ENCODE measurements around the gene FOXC1. TPM values are rescaled to one million over a fixed set of nuclear protein-coding genes. Genes with fewer than 3 reads are reported as not detected.

The FOXC1 gene
- total and polyA plus RNA-seq, 10 of the 15 experiments (the other 5 are each of a cell fraction or from before 2014, with no cell fraction given) = 0.13 to 1.5 (median 0.48) TPM; not detected in 2

DNA sequence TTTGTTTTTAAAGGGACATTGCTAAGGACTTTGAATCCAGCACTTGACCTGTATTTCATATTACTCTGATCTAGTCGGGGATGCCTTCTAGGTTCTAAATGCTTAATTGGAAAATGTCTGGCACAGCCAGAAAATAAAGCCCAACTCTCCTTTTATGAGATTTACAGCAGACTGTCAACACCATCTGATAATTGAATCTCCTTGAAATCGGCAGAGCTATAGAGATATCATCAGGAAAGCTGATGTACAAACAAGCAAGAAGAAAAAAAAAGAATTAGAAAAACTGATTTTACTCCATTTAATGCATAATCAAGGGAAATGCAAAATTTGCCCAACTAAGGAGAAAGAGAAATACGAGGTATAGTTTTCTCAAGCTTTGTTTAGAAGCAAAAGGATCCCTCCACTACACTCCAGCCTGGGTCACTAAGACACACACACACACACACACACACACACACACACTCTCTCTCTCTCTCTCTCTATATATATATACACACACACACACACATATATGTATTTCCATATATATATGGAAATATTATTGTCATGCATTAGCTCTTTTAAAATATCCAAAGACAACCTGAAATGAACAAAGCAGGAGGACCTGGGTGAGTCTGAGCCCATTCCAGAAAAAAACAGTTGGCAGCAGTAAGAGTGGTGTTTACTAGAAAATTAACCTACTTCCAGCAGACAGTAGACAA lies 9.5 kb upstream of the FOXC1 start (continued):
- TF ChIP-seq, protein P1, sequence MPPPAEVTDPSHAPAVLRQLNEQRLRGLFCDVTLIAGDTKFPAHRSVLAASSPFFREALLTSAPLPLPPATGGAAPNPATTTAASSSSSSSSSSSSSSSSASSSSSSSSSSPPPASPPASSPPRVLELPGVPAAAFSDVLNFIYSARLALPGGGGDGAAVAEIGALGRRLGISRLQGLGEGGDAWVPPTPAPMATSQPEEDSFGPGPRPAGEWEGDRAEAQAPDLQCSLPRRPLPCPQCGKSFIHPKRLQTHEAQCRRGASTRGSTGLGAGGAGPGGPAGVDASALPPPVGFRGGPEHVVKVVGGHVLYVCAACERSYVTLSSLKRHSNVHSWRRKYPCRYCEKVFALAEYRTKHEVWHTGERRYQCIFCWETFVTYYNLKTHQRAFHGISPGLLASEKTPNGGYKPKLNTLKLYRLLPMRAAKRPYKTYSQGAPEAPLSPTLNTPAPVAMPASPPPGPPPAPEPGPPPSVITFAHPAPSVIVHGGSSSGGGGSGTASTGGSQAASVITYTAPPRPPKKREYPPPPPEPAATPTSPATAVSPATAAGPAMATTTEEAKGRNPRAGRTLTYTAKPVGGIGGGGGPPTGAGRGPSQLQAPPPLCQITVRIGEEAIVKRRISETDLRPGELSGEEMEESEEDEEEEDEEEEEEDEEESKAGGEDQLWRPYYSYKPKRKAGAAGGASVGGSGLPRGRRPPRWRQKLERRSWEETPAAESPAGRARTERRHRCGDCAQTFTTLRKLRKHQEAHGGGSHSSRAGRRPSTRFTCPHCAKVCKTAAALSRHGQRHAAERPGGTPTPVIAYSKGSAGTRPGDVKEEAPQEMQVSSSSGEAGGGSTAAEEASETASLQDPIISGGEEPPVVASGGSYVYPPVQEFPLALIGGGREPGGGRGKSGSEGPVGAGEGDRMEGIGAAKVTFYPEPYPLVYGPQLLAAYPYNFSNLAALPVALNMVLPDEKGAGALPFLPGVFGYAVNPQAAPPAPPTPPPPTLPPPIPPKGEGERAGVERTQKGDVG (CRISPR knock-in tag; IDR thresholded peaks at IDR 0.05) = no peak
- TF ChIP-seq MEF2A (IDR thresholded peaks at IDR 0.05; ENCODE audit: insufficient read depth, low read depth, low read length) (no peak), ZNF217 (IDR thresholded peaks at IDR 0.05) (no peak)
- TF ChIP-seq, protein P2, sequence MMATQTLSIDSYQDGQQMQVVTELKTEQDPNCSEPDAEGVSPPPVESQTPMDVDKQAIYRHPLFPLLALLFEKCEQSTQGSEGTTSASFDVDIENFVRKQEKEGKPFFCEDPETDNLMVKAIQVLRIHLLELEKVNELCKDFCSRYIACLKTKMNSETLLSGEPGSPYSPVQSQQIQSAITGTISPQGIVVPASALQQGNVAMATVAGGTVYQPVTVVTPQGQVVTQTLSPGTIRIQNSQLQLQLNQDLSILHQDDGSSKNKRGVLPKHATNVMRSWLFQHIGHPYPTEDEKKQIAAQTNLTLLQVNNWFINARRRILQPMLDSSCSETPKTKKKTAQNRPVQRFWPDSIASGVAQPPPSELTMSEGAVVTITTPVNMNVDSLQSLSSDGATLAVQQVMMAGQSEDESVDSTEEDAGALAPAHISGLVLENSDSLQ (IDR thresholded peaks at IDR 0.05) = no peak
- TF ChIP-seq, protein P3, sequence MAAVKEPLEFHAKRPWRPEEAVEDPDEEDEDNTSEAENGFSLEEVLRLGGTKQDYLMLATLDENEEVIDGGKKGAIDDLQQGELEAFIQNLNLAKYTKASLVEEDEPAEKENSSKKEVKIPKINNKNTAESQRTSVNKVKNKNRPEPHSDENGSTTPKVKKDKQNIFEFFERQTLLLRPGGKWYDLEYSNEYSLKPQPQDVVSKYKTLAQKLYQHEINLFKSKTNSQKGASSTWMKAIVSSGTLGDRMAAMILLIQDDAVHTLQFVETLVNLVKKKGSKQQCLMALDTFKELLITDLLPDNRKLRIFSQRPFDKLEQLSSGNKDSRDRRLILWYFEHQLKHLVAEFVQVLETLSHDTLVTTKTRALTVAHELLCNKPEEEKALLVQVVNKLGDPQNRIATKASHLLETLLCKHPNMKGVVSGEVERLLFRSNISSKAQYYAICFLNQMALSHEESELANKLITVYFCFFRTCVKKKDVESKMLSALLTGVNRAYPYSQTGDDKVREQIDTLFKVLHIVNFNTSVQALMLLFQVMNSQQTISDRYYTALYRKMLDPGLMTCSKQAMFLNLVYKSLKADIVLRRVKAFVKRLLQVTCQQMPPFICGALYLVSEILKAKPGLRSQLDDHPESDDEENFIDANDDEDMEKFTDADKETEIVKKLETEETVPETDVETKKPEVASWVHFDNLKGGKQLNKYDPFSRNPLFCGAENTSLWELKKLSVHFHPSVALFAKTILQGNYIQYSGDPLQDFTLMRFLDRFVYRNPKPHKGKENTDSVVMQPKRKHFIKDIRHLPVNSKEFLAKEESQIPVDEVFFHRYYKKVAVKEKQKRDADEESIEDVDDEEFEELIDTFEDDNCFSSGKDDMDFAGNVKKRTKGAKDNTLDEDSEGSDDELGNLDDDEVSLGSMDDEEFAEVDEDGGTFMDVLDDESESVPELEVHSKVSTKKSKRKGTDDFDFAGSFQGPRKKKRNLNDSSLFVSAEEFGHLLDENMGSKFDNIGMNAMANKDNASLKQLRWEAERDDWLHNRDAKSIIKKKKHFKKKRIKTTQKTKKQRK (IDR thresholded peaks at IDR 0.05; ENCODE audit: low read depth, low read length) = no peak
- TF ChIP-seq, protein P4, sequence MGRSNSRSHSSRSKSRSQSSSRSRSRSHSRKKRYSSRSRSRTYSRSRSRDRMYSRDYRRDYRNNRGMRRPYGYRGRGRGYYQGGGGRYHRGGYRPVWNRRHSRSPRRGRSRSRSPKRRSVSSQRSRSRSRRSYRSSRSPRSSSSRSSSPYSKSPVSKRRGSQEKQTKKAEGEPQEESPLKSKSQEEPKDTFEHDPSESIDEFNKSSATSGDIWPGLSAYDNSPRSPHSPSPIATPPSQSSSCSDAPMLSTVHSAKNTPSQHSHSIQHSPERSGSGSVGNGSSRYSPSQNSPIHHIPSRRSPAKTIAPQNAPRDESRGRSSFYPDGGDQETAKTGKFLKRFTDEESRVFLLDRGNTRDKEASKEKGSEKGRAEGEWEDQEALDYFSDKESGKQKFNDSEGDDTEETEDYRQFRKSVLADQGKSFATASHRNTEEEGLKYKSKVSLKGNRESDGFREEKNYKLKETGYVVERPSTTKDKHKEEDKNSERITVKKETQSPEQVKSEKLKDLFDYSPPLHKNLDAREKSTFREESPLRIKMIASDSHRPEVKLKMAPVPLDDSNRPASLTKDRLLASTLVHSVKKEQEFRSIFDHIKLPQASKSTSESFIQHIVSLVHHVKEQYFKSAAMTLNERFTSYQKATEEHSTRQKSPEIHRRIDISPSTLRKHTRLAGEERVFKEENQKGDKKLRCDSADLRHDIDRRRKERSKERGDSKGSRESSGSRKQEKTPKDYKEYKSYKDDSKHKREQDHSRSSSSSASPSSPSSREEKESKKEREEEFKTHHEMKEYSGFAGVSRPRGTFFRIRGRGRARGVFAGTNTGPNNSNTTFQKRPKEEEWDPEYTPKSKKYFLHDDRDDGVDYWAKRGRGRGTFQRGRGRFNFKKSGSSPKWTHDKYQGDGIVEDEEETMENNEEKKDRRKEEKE (IDR thresholded peaks at IDR 0.05) = no peak

Data from GM12878 (cell line).